Choroid plexus epithelial cell (primary cell): ENCODE measurements around the gene KRT13.
A peak's percentile ranks its signal among the peaks of the same experiment; 100 is the strongest.

Source experiments
- DNase-seq: peaks from one replicate; pipeline ENCODE4 v3.0.0-alpha.2; 2010; ENCODE audit warnings: low read depth
- H3K4me3 ChIP-seq: 2 replicates; pipeline ENCODE4 v1.5.1; 2011; ENCODE audit warnings: low read depth, mild to moderate bottlenecking, control low read depth, low read length, moderate library complexity
- CTCF ChIP-seq: conservative IDR thresholded peaks from 2 replicates; pipeline ENCODE4 v1.5.1; 2011; ENCODE audit warnings: low read depth, mild to moderate bottlenecking, control low read depth, inconsistent platforms, low read length, moderate library complexity

The KRT13 gene

GRCh38 chr17:41524261-41524660 is 18.8 kb upstream of the KRT13 start:
- TF ChIP-seq CTCF: no peak
- no peak for DNase-seq
- no peak overlapping the region for H3K4me3 ChIP-seq

- H3K4me3 ChIP-seq: no peak overlapping the region
- no peak for TF ChIP-seq CTCF
- no peak for DNase-seq
Measured at GRCh38 chr17:41523787-41524186, 18.4 kb upstream of the KRT13 start.

GRCh38 chr17:41523225-41523593 is 17.8 kb upstream of the KRT13 start:
- DNase-seq: no peak
- no peak for TF ChIP-seq CTCF
- H3K4me3 ChIP-seq: no peak overlapping the region

- DNase-seq: no peak
- H3K4me3 ChIP-seq: no peak overlapping the region
- no peak for TF ChIP-seq CTCF
Measured at GRCh38 chr17:41522301-41523224, 17.2 kb upstream of the KRT13 start.

GRCh38 chr17:41521574-41522261 is 16.3 kb upstream of the KRT13 start:
- DNase-seq: peak; percentile 86
- peak; percentile 20 for TF ChIP-seq CTCF

GRCh38 chr17:41520821-41521521 is 15.6 kb upstream of the KRT13 start:
- TF ChIP-seq CTCF: no peak
- DNase-seq: no peak
- H3K4me3 ChIP-seq: no peak overlapping the region

More at GRCh38 chr17:41521574-41522261, 16.3 kb upstream of the KRT13 start:
- H3K4me3 ChIP-seq: no peak overlapping the region
